Activated CD4-positive, alpha-beta T cell treated with anti-CD3 and anti-CD28 coated beads, Interleukin-2, amount 10 ng/mL, durations not matched to agents 7 days and 5 days (primary cell): ENCODE data around the gene LGR5. TPM values are rescaled to one million over a fixed set of nuclear protein-coding genes. Genes with fewer than 3 reads are reported as not detected.

Source experiments
- CTCF ChIA-PET: fragments of 350-600 bp; sonication (Branson Sonifier 250); formaldehyde crosslinking; loops from one replicate; lab custom pipeline; 2021; ENCODE audit warnings: antibody characterized with exemption; lab: Charles Lee
- POLR2A ChIA-PET: fragments of 350-600 bp; sonication (Branson Sonifier 250); formaldehyde crosslinking; loops from one replicate; lab custom pipeline; 2021; ENCODE audit warnings: antibody characterized with exemption; lab: Charles Lee
- DNase-seq: peaks from one replicate; pipeline ENCODE4 v3.0.0-alpha.2; 2020
- H3K27ac Mint-ChIP-seq: one replicate; pipeline ENCODE4 v1.8.0; 2021; ENCODE audit warnings: mild to moderate bottlenecking, moderate library complexity, mixed read lengths
- H3K27me3 Mint-ChIP-seq: one replicate; pipeline ENCODE4 v1.8.0; 2021; ENCODE audit warnings: mixed read lengths
- H3K36me3 Mint-ChIP-seq: one replicate; pipeline ENCODE4 v1.8.0; 2021; ENCODE audit warnings: low read depth, mixed read lengths
- H3K4me1 Mint-ChIP-seq: one replicate; pipeline ENCODE4 v1.8.0; 2021; ENCODE audit warnings: mixed read lengths
- H3K4me3 Mint-ChIP-seq: one replicate; pipeline ENCODE4 v1.8.0; 2021; ENCODE audit warnings: mild to moderate bottlenecking, moderate library complexity, mixed read lengths
- H3K9me3 Mint-ChIP-seq: one replicate; pipeline ENCODE4 v1.8.0; 2021; ENCODE audit warnings: mixed read lengths
- total RNA-seq, 2 experiments: library from RNA; stranded (reverse); gene quantifications; one replicate each; pipeline ENCODE4 v1.2.3, GENCODE V29; 2021

LGR5 gene
- total RNA-seq, 2 experiments from 2014 or later = not detected

DNA sequence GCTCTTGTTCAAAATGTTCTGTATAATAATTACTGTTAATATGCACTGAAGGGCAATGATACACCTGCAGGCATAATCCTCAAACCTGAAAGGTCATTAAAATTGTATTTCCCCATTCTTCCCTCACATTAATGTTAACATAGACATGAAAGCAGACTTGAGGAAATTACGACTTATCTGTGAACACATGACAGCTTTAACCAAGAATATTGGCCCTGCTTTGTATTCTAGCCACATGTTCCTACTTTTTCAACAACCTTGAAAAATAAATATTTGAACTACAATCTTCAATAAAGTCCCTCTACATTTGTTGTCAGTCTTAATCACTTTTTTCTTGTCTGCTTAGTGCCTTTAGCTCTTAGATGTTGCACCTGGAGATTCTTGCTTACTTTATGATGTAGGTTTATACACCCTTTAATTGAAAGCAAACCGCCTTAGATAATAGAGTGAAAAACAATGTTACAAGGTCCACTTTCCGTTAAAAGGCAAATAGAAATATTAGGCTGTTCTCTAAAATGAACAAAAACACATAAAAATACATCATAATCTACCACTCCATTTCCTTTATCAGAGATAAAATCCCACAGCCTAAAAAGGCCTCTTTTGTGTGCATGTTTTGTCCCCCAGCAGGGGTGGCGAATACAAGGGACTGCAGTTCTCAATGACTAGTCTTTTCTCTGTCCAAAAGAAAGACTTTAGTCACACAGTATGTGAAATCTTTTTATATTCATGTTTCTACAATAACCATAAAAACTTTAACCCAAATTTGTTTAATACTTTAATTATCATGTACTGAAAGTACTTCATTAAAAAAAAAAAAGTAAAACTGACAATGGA, 168.1 kb downstream of the LGR5 start:
- Mint-ChIP-seq H3K27me3 (no peaks in the 10 kb centered on the region), H3K4me3 (no peak overlapping the region), H3K4me1 (peaks cover 19% of the 10 kb centered on the region), H3K9me3 (no peaks in the 10 kb centered on the region), H3K27ac (no peak overlapping the region), H3K36me3 (peaks cover 68% of the 10 kb centered on the region)
- POLR2A ChIA-PET = interaction anchor here (1.1 kb wide), 1 partner anchor 55 kb away, joined by 3 read pairs; no protein-coding TSS in a partner anchor
- CTCF ChIA-PET = interaction anchor here (1.0 to 1.2 kb wide), 2 partner anchors 9 to 56 kb away, joined by 3 read pairs; partner anchors contain the start of gene THAP2
- no peak for DNase-seq

DNA sequence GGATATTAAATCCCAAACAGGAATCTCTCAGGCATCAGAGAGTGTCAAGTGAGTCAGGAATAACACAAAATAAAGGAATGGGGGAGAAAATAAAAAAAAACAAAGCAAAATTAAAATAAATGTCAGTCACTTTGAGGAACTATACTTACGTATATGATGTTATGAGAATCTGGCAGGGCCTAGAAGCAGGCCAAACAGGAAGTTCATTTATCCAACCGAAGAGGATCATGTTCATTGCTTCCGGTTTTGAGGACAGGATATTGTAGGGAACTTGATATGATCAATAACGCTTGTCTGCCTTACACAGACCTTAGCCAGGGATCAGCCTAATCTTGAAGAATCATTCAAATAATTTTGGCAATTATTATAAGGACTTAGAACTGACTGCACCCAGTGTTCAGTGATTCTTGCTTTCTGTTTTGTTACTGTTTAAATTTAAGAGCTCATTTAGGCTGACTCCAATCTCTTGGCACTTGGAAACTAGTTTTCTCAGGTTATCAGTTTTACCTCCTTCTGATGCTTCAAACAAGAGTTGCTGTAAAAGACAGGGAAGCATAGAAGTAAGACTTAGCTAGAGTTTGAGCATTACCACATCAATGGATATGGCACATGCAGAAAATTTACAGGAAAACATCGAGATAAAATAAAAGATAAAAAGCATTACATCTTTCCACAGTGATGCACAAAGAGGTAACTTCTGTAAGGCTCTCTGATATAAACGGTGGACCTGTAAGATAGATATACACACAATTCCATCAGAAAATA, 170.6 kb downstream of the LGR5 start:
- Mint-ChIP-seq H3K36me3 (peaks cover 80% of the 10 kb centered on the region), H3K27me3 (no peaks in the 10 kb centered on the region), H3K4me3 (no peak overlapping the region), H3K27ac (peak overlapping the region; percentile 87), H3K9me3 (no peaks in the 10 kb centered on the region), H3K4me1 (peaks cover 21% of the 10 kb centered on the region)
- POLR2A ChIA-PET = no interaction called here
- DNase-seq = no peak
- CTCF ChIA-PET = no interaction called here

DNA sequence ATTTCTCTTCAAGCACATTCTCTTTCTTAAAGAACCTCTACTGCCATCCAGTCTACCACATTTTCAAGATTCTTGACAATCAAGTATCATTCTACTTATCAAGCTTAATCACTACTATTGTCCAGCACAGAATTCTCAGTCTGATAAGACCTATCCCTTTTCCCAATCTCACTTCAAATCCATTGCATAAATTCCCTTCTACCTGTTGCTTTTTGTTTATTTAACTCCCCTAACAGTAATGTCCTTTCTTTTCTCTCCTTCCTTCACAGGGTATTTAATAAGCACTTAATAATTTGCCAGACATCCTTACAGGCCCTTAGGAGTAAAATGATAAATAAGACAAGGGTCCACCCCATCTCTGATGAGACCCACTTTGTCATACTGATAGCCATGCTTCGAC, 182.3 kb downstream of the LGR5 start:
- H3K36me3 Mint-ChIP-seq = peaks cover 62% of the 10 kb centered on the region
- DNase-seq = no peak
- no peaks in the 10 kb centered on the region for H3K9me3 Mint-ChIP-seq
- no peak overlapping the region for H3K27ac Mint-ChIP-seq
- no peaks in the 10 kb centered on the region for H3K27me3 Mint-ChIP-seq
- POLR2A ChIA-PET = no interaction called here
- H3K4me1 Mint-ChIP-seq = peaks cover 18% of the 10 kb centered on the region
- no peak overlapping the region for H3K4me3 Mint-ChIP-seq
- CTCF ChIA-PET = no interaction called here

DNA sequence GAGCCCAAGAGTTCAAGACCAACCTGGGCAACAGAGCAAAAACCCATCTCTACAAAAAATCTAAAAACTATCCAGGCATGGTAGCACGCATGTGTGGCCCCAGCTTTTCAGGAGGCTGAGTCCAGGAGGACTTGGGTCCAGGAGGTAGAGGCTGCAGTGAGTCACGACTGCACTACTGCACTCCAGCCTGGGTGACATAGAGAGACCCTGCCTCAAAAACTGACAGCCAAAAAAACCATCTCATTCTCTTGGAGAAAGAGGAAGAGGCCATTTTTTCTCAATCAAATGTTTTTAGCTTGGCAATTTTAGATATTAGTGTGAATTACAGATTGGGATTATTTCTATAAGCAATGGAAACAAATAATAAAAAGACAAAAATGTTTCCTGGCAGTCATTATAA, 185.9 kb downstream of the LGR5 start:
- Mint-ChIP-seq H3K4me3 (no peak overlapping the region), H3K4me1 (peaks cover 24% of the 10 kb centered on the region), H3K27me3 (no peaks in the 10 kb centered on the region), H3K9me3 (no peaks in the 10 kb centered on the region), H3K27ac (no peak overlapping the region), H3K36me3 (peaks cover 60% of the 10 kb centered on the region)
- CTCF ChIA-PET = interaction anchor here (0.6 to 2.6 kb wide), 3 partner anchors 21 to 131 kb away, joined by 3 to 7 read pairs (median 3); no protein-coding TSS in a partner anchor
- POLR2A ChIA-PET = no interaction called here
- no peak for DNase-seq

DNA sequence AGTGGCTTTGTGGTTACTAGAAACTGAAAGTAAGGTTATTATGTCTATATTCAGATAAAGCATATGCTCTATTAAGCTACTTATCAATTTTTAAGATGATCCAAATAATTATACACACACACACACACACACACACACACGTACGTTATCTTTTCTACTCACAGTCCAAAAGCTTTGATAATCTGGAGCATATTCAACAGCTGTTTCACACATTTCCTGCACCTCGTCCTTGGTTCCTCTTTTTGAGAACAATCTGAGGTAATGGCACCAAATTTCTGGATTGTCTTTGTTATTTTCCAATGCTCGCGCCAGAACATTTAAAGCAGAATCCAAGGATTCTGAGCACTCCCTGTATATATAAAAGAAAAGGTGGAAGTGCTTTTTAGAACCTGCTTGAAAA, 186.5 kb downstream of the LGR5 start:
- no peak for DNase-seq
- POLR2A ChIA-PET = no interaction called here
- peaks cover 21% of the 10 kb centered on the region for H3K4me1 Mint-ChIP-seq
- H3K9me3 Mint-ChIP-seq = no peaks in the 10 kb centered on the region
- no peaks in the 10 kb centered on the region for H3K27me3 Mint-ChIP-seq
- H3K4me3 Mint-ChIP-seq = peak overlapping the region; percentile 9
- peaks cover 58% of the 10 kb centered on the region for H3K36me3 Mint-ChIP-seq
- H3K27ac Mint-ChIP-seq = peak overlapping the region; percentile 69
- CTCF ChIA-PET = interaction anchor here (0.6 to 2.6 kb wide), 3 partner anchors 20 to 131 kb away, joined by 3 to 7 read pairs (median 3); no protein-coding TSS in a partner anchor

DNA sequence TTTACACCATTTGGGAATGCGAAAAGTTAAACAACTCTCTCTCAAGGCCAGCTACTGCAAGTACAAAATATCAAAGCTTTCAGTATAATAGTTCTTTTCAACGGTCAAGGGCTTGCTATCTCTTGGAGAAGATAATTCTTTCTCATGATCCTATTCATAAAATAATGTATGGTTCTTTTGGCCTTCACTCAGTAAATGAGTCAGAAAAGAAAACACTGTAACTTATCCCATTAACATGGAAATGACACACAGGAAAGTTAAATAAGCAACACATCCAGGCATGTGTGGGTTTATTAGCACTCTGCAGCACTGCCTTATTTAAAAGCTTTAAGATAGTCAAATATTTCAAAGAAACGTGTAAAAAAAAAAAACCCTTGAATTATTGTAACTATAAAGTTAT, 187.2 kb downstream of the LGR5 start:
- no peak for DNase-seq
- H3K27me3 Mint-ChIP-seq = no peaks in the 10 kb centered on the region
- peaks cover 20% of the 10 kb centered on the region for H3K4me1 Mint-ChIP-seq
- H3K36me3 Mint-ChIP-seq = peaks cover 53% of the 10 kb centered on the region
- H3K4me3 Mint-ChIP-seq = no peak overlapping the region
- CTCF ChIA-PET = interaction anchor here (0.6 to 2.6 kb wide), 3 partner anchors 10 to 1340 kb away, joined by 3 to 7 read pairs (median 6); no protein-coding TSS in a partner anchor
- POLR2A ChIA-PET = no interaction called here
- H3K9me3 Mint-ChIP-seq = no peaks in the 10 kb centered on the region
- no peak overlapping the region for H3K27ac Mint-ChIP-seq

DNA sequence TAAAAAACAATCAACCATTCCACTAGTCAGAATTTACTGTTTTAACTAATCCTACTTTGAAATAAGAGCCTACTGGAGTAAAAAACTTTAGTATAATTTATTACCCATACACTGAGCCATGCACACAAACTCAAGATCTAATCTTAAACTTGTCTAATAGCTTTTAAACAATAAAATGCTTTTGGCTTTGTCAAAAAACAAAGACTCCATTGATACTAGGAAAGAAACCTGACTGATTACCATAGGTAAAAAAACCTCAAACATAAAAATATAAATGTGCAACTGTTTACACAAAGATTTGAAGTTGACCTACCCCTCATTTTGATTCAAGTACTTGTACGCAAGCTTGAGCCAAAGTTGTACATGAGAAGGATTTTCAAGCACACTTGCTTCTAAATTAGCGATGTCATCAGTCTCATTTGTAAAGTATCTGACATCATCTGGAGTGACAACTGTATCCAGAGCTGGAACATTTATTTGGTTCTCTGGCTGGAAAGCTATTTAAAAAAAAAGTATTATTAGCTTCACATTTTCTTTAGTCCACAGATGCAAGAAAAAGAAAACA, 187.9 kb downstream of the LGR5 start:
- POLR2A ChIA-PET = no interaction called here
- CTCF ChIA-PET = interaction anchor here (1.1 to 2.6 kb wide), 3 partner anchors 9 to 212 kb away, joined by 3 to 7 read pairs (median 6); no protein-coding TSS in a partner anchor
- Mint-ChIP-seq H3K9me3 (no peaks in the 10 kb centered on the region), H3K36me3 (peaks cover 51% of the 10 kb centered on the region), H3K4me1 (peaks cover 16% of the 10 kb centered on the region), H3K27me3 (no peaks in the 10 kb centered on the region), H3K4me3 (no peak overlapping the region), H3K27ac (no peak overlapping the region)
- DNase-seq = no peak

Other genes starting within 250 kb of the LGR5 start
- 10 to 100 TPM; 55.8 to 66.7 TPM for gene ZFC3H1, start 224.1 kb downstream of the LGR5 start, total RNA-seq
- 1 to 10 TPM; 6.1 to 7.1 TPM for gene THAP2, start 224.5 kb downstream of the LGR5 start, total RNA-seq
- 10 to 100 TPM; 22.4 to 22.7 TPM for gene TMEM19, start 246.3 kb downstream of the LGR5 start, total RNA-seq